ENCODE results near the gene PIK3R5.

PIK3R5 gene

DNA sequence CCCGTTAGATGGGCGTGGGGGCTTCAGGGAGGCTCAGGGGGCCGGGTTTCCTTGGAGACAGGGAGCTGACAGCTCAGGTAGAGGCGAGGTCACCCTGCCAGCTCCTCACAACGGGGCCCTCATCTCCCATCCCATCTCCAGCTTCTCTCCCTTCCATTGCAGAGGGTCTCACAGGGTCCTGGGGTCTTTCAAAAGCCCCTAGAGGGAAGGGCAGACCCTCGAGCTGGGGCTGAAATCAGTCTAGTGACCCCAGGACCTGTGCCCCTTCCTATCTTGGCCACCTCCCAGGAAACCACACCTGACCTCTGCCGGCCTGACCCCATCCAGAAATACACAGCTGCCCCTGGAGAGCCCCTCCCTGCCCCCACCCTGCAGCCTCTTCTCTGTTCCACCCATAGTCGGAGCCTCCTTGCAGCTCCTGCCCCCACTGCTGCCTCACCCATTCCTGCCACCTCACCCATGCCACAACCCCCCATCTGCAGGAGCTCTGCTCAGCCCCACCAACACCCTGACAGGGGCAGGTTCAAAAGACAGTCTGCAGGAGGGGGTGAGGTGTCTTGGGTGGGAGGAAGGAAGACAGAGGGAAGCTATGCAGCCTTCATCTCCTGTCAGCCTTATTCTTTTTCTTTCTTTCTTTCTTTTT, 23.4 kb downstream of the PIK3R5 start:
- no peak overlapping the region for H3K4me3 ChIP-seq (ENCODE audit: low read depth, low read length)
- TF ChIP-seq, protein P1, sequence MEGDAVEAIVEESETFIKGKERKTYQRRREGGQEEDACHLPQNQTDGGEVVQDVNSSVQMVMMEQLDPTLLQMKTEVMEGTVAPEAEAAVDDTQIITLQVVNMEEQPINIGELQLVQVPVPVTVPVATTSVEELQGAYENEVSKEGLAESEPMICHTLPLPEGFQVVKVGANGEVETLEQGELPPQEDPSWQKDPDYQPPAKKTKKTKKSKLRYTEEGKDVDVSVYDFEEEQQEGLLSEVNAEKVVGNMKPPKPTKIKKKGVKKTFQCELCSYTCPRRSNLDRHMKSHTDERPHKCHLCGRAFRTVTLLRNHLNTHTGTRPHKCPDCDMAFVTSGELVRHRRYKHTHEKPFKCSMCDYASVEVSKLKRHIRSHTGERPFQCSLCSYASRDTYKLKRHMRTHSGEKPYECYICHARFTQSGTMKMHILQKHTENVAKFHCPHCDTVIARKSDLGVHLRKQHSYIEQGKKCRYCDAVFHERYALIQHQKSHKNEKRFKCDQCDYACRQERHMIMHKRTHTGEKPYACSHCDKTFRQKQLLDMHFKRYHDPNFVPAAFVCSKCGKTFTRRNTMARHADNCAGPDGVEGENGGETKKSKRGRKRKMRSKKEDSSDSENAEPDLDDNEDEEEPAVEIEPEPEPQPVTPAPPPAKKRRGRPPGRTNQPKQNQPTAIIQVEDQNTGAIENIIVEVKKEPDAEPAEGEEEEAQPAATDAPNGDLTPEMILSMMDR (IDR thresholded peaks at IDR 0.05; ENCODE audit: low read depth, low read length), result no peak

DNA sequence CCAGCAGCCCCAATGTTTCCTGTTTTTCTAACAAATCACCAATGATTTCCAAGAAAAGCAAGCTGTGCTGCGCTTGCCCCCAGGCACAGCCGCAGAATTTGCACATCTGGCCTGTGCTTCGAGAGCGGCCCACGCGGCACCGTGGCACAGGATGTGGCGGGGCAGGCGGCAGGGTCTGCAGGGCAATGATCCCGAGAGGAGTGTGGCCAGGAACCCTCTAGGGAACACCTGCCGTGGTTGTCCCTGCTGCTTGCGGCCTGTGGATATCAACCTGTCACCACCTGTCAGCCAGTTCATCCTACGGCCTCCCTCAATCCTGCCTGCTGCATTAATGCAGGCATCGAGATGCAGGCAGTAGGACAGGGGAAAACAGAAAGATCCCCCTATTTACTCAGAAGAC, 24.0 kb downstream of the PIK3R5 start:
- no peak overlapping the region for H3K4me3 ChIP-seq (ENCODE audit: low read depth, low read length)
- TF ChIP-seq, protein P1 (IDR thresholded peaks at IDR 0.05; ENCODE audit: low read depth, low read length), result no peak

DNA sequence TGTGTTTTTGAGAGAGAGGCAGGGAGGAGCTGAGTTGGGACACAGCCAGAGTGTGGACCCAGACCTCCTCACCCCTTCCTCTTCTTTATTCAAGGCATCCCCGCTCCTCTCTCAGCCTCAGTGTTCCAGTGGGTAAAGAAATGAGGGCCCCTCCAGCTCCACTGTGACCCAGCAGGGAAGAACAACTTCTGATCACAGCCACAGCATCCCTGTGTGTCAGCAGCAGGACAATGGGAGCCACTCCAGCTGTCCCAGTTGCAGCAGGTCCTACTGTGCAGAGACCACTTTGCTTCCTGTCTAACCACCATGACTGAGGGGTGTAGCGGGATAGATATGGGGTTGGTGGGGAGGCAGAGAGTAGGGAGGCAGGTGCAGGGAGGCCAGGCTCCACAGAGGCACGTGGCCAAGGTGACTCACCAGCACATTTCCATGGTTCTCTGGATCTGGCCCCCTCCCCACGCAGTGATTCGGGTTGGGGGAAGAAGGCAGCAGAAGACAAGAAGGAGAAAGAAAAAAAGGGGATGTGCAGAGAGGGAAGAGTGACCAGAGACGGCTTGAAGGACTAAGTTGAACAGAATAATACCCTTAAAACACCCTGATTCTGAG, 24.5 kb downstream of the PIK3R5 start:
- TF ChIP-seq, protein P1 (IDR thresholded peaks at IDR 0.05; ENCODE audit: low read depth, low read length), result no peak
- H3K4me3 ChIP-seq (ENCODE audit: low read depth, low read length), result no peak overlapping the region

- TF ChIP-seq, protein P1 (IDR thresholded peaks at IDR 0.05; ENCODE audit: low read depth, low read length), result no peak
- H3K4me3 ChIP-seq (ENCODE audit: low read depth, low read length), result no peak overlapping the region
Observed at GRCh38 chr17:8939496-8940334, 25.8 kb downstream of the PIK3R5 start.

GRCh38 chr17:8938933-8939332, 26.6 kb downstream of the PIK3R5 start:
- TF ChIP-seq, protein P1 (IDR thresholded peaks at IDR 0.05; ENCODE audit: low read depth, low read length), result no peak
- no peak overlapping the region for H3K4me3 ChIP-seq (ENCODE audit: low read depth, low read length)

DNA sequence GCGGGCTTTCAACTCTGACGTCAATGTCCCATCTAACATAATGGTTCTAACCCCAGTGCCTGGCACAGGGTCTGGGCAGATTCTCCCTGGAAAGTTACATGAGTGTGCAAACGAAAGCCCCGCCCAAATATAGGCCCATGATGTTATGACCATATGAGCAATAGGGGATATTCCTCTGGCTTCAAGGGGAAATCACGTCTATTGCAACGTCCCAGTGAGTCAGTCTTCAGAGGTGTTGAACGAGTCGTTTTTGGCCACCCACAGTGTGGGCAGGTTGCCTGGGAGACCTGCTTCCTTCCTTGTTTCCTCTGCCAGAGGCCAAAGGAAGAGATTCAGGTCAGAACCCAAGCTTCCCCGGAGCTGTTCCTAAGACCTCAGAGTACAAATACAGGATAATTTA, 30.3 kb downstream of the PIK3R5 start:
- no peak overlapping the region for H3K4me3 ChIP-seq (ENCODE audit: low read depth, low read length)
- TF ChIP-seq, protein P1 (IDR thresholded peaks at IDR 0.05; ENCODE audit: low read depth, low read length), result no peak

GRCh38 chr17:8934346-8934745, 31.2 kb downstream of the PIK3R5 start:
- TF ChIP-seq, protein P1 (IDR thresholded peaks at IDR 0.05; ENCODE audit: low read depth, low read length), result no peak
- no peak overlapping the region for H3K4me3 ChIP-seq (ENCODE audit: low read depth, low read length)

All from WI38 (cell line).